Epidermal melanocyte (primary cell): Measurements from ENCODE around the gene AP2B1.

Experiments used
- DNase-seq: peaks from one replicate; pipeline ENCODE4 v3.0.0; 2011; ENCODE audit warnings: low spot score; ENCODE audit not compliant: insufficient read length

Gene AP2B1

DNA sequence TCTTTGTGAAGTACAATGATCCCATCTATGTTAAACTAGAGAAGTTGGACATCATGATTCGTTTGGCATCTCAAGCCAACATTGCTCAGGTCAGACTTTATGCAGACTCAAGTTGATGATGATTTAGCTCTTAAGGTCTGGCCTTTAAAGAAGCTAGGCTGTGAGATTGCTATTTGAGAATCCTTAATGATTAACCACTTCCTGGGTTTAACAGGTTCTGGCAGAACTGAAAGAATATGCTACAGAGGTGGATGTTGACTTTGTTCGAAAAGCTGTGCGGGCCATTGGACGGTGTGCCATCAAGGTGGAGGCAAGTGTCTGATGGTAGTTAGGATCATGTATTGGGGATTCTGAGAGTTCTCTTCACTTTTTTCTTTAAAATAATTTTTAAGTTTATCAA, 40.3 kb downstream of the AP2B1 start:
- DNase-seq = no peak

DNA sequence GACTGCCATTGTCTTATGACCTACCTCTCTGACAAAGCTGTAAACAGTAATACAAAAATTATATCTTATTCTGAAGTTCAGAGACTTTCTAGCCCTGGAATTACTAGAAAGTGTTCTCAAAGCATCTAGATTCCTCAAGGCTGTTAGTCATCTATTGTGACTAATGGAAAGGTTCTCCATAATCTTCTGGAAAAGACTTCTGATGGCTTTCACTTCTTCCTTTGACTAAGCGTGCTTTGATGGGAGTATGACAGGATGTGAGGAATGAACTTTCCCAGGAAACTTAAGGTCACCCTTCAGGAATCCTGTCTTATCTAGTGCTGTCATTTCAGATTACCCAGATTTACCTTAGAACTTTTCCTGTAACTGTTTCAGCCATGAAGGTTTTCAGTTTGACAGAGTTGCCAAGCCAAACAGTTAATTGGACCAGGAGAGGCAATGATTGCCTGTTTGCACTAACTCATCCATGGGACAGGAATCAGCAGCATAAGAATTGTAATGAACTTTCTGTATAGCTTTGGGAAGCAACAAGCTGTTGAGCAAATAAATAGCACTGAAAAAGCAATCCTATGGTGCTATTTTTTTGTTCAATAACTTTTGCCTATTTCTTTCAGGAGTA, 43.5 kb downstream of the AP2B1 start:
- DNase-seq = no peak

DNA sequence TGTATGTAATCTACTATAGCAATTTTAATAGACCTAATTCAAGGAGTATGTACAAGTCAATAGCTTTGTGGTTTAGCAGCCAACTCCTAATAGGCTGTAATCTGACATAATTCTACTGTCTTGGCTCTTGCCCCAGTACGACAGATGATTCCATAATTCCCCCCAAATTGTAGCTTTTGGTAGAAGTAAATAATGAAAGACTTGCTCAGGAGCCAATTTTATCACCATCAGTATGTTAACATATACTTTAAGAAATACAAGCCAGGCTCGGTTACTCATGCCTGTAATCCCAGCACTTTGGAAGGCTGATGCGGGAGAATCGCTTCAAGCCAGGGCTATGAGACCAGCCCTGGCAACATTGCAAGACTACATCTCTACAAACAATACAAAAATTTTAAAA, 53.9 kb downstream of the AP2B1 start:
- DNase-seq = no peak

DNA sequence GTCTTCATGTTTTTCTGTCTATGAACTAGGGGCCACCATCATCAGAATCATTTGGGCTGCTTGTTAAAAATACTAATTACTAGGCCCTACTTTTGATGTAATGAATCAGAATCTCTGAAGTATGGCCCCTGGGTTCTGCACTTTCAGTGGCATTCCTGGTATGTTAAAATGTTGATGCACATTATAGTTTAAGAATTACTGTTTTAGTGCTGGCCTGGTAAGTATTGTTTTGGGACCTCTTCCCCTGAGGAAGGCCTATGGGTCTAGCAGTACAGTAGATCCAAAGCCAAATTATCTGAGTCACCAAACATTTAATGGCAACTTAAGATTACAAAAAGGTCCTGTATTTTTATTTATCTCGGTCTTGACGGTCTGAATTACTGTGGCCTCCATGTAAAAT, 58.8 kb downstream of the AP2B1 start:
- DNase-seq = no peak

DNA sequence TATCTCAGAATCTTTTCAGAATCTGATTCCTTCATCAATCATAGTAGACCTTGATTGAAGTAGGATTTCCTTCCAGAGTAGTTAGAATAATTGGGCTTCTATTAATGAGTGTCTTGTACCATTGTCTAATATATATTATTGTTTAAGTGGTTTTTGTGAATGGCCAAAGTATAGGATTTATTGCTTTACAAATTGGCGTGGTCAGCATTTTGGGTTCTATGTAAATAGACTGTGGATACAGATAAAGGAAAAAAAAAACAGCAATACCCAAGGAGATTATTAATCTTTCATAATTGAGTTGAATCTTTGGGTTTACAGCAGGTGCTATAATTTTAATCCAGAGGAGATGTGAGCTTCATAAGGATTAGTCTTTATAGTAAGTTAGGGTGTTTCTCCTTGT, 64.3 kb downstream of the AP2B1 start:
- no peak for DNase-seq

DNA sequence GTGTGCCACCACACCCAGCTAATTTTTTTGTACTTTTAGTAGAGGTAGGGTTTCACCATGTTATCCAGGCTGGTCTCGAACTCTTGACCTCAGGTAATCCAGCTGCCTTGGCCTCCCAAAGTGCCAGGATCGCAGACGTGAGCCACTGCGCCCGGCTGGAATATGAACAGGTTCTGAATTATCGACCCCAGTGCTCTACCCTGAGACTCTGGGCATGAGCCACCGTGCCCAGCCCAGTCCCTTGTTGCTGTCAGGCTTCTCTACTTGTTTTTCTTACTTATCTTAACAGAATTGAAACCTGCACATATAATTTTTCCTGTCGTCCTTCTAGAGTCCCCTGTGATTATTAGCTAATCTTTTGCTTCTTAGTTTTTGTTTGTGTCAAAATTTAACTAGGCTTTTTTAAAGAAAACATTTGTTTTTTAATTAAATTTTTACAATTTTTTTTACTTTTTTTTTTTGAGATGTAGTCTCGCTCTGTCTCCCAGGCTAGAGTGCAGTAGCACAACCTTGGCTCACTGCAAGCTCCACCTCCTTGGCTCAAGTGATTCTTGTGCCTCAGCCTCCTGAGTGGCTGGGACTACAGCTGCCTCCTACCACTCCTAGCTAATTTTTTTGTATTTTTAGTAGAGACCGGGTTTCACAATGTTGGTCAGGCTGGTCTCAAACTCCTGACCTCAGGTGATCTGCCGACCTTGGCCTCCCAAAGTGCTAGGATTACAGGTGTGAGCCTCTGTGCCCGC, 66.7 kb downstream of the AP2B1 start:
- DNase-seq = no peak

DNA sequence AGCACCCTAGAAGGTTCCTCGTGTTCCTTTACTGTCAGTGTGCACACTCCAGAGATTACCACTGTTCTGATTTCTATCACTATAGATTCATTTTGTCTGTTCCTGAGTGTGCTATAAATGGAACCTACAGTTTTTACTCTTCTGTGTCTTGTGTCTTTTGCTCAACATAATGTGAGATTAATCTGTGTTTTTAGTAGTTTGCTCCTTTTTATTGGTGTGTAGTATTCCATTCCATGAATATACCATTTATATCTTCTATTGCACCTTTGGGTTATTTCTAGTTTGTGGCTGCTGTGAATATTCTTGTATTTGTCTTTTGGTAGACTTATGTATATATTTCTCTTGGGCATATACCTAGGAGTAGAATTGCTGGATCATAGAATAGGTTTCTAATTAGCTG, 68.2 kb downstream of the AP2B1 start:
- no peak for DNase-seq

DNA sequence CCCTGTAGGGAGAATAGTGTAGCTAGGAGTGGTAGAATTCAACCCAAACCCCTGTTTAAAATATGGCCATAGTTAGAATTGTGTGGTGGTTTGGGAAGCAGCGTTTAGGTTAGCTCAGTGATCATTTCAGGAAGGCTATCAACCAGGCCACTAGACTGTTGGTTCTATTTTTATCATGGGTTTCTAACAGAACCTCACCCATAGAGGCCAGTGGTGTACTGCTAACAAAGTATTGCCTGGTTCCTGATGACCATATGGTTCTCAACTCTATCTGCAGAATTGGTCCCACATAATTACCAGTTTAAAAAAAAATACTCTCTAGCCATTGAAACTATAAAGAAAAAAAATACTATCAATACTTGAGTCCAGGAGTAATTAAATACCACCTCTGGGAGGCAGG, 73.8 kb downstream of the AP2B1 start:
- no peak for DNase-seq

DNA sequence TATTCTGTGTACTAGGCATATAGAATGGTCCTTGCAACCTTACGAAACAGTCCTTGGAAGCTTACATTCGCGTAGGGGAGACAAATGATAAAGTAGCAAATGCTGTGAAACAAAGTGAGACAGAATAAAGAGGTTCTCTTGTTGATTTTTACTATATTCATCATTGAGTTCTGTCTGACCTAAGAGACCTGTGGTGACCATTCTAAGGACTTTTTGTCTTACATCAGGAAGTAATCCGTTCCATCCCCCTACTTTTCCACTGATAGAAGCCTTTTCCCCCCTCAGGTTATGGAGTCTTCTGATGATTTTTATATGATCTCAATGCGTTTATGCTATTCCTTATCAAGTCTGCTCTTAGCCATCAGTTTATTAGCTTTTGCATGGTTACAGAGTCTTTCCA, 77.6 kb downstream of the AP2B1 start:
- no peak for DNase-seq

DNA sequence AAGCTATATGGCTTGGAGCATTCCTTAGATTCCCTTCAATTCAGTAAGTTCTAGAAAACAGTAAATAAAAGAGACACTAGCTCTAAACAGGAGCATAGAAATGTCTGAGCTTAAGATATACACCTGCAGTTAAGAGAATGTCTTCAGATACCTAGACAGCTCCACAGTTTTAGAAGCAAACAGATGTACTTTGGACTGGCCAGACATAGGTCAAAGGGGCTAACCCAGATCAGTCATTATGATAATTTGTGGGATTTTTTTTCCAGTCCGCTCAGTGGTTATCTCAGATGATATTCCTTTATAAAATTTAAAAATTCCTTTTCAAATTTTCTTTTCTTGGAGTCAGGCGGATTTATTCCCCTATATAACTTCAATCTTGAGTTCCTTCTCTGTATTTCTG, 78.5 kb downstream of the AP2B1 start:
- no peak for DNase-seq

DNA sequence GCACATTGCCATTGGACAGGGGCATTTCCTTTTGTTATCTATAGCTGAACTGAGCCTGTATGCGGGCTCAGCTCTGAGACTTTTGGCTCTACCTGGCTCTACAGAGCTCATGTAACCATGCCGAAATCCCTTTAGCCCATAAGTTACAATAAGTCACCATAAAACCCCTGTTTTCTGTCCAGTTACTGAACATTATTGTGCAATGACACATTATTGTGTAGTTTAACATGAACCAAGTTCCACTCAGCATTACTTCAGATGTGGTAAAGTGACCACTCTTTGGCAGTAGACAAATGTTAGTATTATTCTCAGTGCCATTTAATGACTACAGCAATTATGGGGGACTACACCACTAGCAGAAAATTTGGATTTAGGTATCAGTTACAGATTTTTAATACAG, 78.9 kb downstream of the AP2B1 start:
- no peak for DNase-seq

DNA sequence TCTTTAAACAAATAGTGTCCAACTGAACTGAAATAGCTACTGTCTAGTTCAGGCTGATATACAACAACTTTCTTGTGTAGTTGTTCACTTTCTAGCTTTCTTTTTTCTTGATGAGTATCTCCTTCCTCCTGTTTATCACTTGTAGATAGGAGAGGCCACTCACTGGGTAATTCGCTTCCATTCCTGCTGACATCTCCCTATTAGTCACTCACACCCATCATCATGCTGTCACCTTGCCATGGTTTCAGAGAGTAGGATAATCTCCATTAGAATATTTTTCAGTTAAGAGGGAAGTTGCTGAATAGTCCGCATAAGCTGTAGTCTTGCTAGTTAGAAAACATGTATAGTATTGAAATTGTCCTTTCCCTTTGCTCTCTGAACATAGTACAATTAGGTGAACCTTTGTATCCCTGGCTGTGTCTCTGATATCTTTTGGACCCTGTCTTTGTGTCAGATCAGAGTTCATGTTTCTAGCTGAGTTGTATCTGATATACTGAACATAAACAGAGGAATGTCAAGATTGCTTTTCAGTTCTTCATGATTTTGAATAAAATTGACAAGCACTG, 79.9 kb downstream of the AP2B1 start:
- DNase-seq = no peak

DNA sequence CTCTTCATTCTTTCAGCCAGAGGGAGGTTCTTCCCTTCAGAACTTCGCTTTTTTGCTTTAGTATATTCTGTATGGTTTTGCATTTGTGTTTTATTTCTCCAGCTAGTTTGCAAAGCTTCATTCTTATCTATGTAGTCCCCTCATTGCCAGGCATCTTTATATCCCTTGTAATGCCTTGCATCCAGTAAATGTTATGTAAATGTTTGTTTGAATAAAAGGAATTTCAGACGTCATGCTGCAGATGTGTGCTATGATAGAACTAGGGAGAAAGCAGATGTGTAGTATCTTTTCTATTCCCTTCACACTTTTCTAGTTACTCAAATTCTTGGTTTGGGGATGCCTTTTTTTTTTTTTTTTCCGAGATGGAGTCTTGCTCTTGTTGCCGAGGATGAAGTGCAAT, 81.7 kb downstream of the AP2B1 start:
- no peak for DNase-seq

DNA sequence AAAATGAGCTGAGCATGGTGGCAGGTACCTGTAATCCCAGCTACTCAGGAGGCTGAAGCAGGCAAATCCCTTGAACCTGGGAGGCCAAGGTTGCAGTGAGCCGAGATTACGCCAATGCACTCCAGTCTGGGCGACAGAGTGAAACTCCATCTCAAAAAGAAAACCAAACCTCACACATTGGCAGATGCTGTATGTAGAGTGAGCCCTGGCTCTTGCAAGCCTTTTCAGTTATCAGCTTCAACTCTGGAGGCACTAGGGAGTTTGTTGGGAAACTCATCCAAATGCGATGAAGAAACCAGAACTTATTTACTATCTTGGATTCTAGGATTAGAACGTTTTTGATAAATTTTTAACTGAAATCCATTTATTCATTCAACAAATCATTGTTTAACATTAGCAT, 87.4 kb downstream of the AP2B1 start:
- no peak for DNase-seq

DNA sequence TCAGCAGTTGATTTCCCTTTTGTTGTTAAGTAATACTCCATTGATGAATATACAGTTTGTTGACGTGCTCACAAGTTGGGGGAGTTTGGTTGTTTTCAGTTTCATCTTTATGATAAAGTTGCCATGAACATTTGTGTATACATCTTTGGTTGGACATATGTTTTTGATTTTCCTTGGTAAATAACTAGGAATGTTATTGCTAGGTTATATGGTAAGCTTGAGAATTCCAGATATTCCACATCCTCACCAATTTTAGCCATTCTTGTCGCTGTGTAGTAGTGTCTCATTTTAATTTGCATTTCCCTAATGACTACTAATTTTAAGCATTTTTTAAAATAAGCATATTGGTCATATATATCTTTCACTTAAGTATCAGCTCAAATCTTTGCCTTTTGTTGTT, 89.3 kb downstream of the AP2B1 start:
- no peak for DNase-seq

DNA sequence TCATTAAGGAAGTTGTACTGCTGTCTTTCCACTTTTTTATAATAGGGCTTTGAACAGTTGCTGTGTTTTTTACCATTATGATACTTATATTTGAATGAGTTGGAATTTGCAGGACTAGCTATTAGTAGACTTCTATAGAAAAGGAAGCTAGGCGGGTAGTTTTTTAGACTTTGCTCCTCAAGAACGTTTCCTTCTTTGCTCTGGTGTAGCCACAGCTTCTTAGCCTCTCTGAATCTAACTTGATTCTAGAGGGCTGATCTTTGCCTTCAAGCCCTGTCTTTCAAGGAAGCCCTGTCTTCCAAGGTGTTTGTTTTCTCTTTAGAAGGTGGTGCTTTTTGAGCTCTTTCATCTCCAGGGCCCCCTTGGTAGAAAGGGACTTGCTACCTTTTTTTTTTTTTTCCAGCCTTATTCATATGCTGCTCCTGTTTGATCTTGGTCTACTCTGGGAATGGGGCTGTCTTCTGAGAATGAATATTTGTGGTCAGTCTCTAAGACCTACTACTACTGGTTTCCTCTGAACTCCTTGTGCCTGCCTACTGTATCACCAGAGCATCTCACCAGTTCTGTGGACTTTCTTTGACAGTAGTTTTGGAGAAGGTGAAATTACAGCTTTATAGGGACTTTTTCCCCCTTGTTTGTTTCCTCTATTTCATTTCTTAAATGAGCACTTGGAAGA, 92.0 kb downstream of the AP2B1 start:
- DNase-seq = no peak

DNA sequence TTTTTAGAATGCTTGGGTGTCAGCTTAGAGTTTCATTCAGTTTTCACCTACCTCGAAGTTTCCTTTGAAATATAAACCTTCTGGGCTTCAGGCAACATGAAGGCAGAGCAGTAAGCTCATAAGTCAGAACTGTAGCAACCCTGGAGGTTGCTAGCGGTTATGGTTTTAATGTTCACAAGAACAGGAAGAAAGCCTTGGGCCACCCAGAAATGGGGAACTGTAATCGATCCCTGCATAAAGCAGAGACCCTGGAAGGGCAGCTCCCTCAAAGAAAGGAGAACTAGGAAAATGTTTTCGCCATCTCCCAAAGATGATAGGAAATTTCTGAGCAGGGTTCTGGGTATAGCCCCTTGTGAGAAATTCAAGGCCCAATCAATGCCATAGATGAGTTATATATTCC, 96.5 kb downstream of the AP2B1 start:
- DNase-seq = no peak

DNA sequence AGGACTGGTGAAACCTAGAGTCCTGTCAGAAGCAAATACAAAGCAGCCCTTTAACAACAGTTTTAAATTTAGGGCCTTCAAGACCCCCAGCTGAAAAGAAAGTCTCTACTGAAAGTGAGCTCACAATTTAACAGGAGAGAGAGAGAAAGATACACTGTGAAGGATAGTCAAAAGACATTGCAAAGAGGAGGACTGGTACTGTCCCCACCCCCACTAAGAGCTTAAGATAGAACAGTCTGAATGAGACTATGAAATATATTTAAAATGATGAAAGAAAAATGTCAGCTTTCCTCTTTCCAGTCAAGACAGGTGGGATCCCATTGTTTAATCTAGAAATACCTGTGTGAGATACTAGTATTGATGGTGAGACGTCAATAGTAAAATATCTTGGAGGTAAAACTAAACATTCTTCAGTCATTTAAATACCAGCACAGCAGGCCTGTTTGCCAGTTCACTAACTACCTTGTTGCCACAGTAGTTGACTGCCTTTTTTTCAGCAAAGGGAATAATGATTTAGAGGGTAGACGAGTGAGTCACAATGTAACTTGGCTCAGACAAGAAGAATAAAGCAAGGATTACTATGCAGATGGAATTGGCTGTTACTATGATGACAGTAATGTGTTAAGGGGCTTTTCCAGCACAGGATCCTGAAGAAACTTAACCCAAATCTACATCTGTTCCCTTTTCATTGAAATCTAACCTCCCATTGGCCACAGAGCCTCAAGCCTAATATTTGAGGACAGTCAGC, 97.1 kb downstream of the AP2B1 start:
- DNase-seq = no peak

DNA sequence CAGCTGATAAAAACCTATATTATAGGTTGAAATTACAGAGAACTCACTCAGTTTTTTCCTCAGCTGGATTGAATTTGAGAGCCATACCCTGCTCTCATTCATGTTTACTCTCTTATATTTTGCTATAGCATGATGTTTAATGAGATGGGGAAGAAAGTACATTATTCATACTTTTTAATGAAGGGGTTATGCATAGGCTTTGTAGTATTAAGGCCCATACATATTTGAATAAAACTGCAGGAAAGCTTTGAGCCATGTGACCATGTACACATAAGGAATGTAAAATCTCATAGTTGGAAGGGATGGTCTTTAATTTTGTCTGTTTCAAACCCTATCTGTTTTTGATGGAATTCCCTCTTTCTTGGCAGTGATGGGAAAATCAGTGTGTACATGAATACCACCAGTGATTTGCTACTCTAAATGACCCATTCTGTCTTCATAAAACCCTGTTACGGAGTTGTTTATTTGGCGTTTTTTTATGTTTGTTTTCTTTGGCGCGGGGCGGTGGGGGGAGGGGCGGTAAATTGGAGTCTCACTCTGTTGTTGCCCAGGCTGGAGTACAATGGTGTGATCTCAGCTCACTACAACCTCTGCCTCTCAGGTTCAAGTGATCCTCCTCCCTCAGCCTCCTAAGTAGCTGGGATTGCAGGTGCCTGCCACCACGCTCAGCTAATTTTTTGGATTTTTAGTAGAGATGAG, 105.5 kb downstream of the AP2B1 start:
- no peak for DNase-seq

DNA sequence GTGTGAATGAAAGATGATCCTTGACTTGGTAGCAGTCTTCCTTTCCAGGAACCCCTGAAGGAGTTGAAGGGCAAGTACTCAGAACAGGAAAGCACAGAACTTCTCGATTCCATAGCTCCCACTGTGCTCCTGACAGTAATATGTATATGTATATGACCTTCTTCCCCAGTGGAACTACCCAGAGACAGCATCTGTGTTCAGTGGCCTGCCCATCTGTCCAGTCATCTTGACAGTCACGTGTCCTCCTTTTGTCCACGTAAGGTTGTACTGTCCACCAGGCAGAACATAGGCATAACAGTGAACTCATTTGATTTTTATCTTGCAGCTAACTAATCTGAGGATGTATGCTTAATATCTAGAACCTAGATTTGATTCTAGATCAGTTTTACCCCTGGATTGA, 106.5 kb downstream of the AP2B1 start:
- DNase-seq = no peak

DNA sequence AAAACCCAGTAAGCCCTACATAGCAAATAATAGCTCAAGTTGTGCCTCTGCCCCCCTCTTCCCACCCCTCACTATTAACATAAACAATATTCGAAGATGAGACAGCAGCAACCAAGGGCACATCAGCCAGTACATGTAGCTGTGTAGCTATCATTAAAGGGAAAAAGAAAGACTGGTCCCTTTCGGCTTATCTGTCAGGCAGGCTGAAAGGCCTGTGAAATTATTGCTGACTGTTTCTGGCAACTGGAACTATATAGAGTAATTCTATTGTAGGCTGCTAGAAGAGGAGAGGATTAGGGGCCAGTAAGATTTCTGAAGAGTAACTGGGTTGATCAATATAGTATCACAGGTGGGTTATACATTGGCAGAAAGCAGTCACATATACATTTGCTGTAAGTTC, 107.8 kb downstream of the AP2B1 start:
- no peak for DNase-seq
